Activated naive CD4-positive, alpha-beta T cell treated with anti-CD3 and anti-CD28 coated beads for 36 hours (primary cell): Measurements from ENCODE around the gene DAAM1. TPM values are rescaled to one million over a fixed set of nuclear protein-coding genes. Genes with fewer than 3 reads are reported as not detected.

ENCODE experiments used
- CTCF ChIA-PET: fragments of 350-600 bp; sonication (Branson Sonifier 250); formaldehyde crosslinking; loops from one replicate; lab custom pipeline; 2021; ENCODE audit warnings: antibody characterized with exemption; lab: Charles Lee
- DNase-seq: peaks from one replicate; pipeline ENCODE4 v3.0.0-alpha.2; 2020
- H3K27ac Mint-ChIP-seq: one replicate; pipeline ENCODE4 v1.8.0; 2021; ENCODE audit warnings: mild to moderate bottlenecking, mixed read lengths
- H3K27me3 Mint-ChIP-seq: one replicate; pipeline ENCODE4 v1.8.0; 2021; ENCODE audit warnings: low read depth, mixed read lengths
- H3K36me3 Mint-ChIP-seq: one replicate; pipeline ENCODE4 v1.8.0; 2021; ENCODE audit warnings: low read depth, mixed read lengths
- H3K4me1 Mint-ChIP-seq: one replicate; pipeline ENCODE4 v1.8.0; 2021; ENCODE audit warnings: low read depth, mixed read lengths
- H3K4me3 Mint-ChIP-seq: one replicate; pipeline ENCODE4 v1.8.0; 2021; ENCODE audit warnings: mild to moderate bottlenecking, moderate library complexity, mixed read lengths
- H3K9me3 Mint-ChIP-seq: one replicate; pipeline ENCODE4 v1.8.0; 2021; ENCODE audit warnings: mixed read lengths
- intact Hi-C: fragments of 100-400 bp; cut with micrococcal nuclease; formaldehyde crosslinking; loops from one replicate; pipeline ENCODE4 v1.15.1; 2023
- total RNA-seq, 2 experiments: library from RNA; stranded (reverse); gene quantifications; one replicate each; pipeline ENCODE4 v1.2.3, GENCODE V29; 2021

Gene DAAM1
- total RNA-seq, 2 experiments from 2014 or later, result 7.6 to 8.3 TPM

DNA sequence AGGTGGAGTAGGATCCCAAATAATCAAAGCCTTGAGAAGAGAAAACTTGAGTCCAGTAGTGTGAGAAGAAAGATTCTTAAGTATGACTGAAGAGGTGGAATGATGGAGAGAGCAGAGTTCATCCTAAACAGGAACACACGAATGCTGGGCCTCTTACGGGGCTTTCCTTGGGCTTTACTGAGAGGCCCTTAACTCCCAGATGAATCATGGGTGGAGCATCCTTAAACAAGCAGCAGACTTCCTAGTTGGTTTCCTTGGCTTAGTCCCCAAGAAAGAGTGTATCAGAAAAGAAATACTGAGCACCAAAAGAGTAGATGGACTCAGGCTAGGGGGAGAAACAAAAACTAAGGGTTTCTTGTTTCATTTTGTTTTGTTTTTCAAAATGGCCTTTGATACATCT lies 144.3 kb downstream of the DAAM1 start:
- DNase-seq, result no peak
- Mint-ChIP-seq H3K4me1 (no peaks in the 10 kb centered on the region), H3K36me3 (peaks cover 13% of the 10 kb centered on the region), H3K4me3 (no peak overlapping the region), H3K27ac (no peak overlapping the region), H3K9me3 (no peaks in the 10 kb centered on the region), H3K27me3 (no peaks in the 10 kb centered on the region)
- intact Hi-C loops, result no loop called here
- CTCF ChIA-PET, result no interaction called here

DNA sequence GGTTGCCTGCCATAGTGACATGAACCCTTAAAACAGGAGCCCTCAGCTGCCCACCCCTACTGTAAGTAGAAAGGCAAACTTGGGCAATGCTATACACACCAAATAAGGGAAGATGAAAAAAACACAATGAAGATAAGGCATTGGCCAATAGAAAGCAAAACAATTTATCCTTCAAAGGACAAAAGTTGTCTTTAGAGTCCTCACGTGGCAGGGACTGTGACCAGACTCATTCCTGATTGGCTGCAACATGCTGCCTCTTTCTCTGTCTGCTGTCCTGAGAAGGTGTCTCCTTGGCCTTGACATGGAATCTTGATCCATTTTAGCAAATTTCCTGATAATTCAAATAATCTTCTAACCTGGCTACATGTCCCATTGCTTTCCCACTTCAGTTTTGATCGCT lies 144.8 kb downstream of the DAAM1 start:
- no peaks in the 10 kb centered on the region for H3K27me3 Mint-ChIP-seq
- intact Hi-C loops, result no loop called here
- peaks cover 13% of the 10 kb centered on the region for H3K36me3 Mint-ChIP-seq
- CTCF ChIA-PET, result no interaction called here
- no peaks in the 10 kb centered on the region for H3K9me3 Mint-ChIP-seq
- H3K4me1 Mint-ChIP-seq, result no peaks in the 10 kb centered on the region
- no peak overlapping the region for H3K4me3 Mint-ChIP-seq
- no peak overlapping the region for H3K27ac Mint-ChIP-seq
- DNase-seq, result no peak

DNA sequence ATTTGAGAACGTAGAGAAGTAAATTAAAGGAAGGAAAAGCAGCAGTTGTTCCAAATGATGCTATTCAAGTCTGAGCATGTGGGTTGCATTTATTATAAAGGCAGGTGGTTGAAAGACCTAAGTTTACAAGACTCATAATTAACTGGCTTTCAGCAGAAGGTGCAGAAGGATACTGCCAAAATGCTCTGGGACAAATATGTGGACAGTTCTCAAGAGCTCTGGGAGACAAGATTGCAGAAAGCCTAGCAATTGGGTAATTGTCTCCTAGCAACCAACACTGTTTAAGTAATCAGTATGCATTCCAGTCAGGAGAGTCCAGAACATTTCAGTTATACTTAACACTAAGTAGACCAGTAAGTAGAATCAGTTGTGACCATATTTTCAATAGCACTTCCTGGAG lies 145.2 kb downstream of the DAAM1 start:
- Mint-ChIP-seq H3K27me3 (no peaks in the 10 kb centered on the region), H3K36me3 (peaks cover 11% of the 10 kb centered on the region), H3K4me1 (no peaks in the 10 kb centered on the region), H3K4me3 (no peak overlapping the region), H3K9me3 (no peaks in the 10 kb centered on the region), H3K27ac (no peak overlapping the region)
- CTCF ChIA-PET, result no interaction called here
- intact Hi-C loops, result no loop called here
- DNase-seq, result no peak

- H3K27ac Mint-ChIP-seq, result no peak overlapping the region
- no peaks in the 10 kb centered on the region for H3K9me3 Mint-ChIP-seq
- no peaks in the 10 kb centered on the region for H3K4me1 Mint-ChIP-seq
- no peaks in the 10 kb centered on the region for H3K27me3 Mint-ChIP-seq
- no peak overlapping the region for H3K4me3 Mint-ChIP-seq
- CTCF ChIA-PET, result no interaction called here
- H3K36me3 Mint-ChIP-seq, result peaks cover 11% of the 10 kb centered on the region
- DNase-seq, result no peak
- intact Hi-C loops, result no loop called here
Observed at GRCh38 chr14:59334253-59334652, 145.8 kb downstream of the DAAM1 start.

- no peak for DNase-seq
- Mint-ChIP-seq H3K9me3 (no peaks in the 10 kb centered on the region), H3K27me3 (no peaks in the 10 kb centered on the region), H3K36me3 (peaks cover 12% of the 10 kb centered on the region), H3K27ac (no peak overlapping the region), H3K4me3 (no peak overlapping the region), H3K4me1 (no peaks in the 10 kb centered on the region)
- intact Hi-C loops, result no loop called here
- CTCF ChIA-PET, result no interaction called here
Observed at GRCh38 chr14:59336098-59336497, 147.6 kb downstream of the DAAM1 start.

DNA sequence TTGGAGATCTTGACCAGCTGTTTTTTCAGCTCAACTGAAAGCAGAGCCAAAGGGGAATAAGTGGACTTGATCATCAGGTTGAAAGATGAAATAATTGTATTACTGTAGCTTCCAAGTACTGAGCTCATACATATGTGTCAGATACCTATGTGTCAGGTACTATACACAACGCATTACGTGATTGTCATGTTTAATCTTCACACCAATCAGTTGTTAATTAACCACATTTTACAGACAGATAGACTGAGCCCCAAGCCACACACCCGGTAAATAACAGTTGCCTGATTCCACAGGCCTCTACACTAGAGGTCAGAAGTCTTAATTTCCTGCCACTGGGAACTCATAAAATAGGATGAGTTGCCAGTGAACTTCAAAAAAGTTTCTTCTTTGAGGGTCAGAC lies 148.2 kb downstream of the DAAM1 start:
- Mint-ChIP-seq H3K27me3 (no peaks in the 10 kb centered on the region), H3K4me1 (no peaks in the 10 kb centered on the region), H3K36me3 (peaks cover 10% of the 10 kb centered on the region), H3K9me3 (no peaks in the 10 kb centered on the region), H3K4me3 (no peak overlapping the region), H3K27ac (no peak overlapping the region)
- intact Hi-C loops, result no loop called here
- no peak for DNase-seq
- CTCF ChIA-PET, result no interaction called here

- no peaks in the 10 kb centered on the region for H3K4me1 Mint-ChIP-seq
- no peak for DNase-seq
- no peaks in the 10 kb centered on the region for H3K27me3 Mint-ChIP-seq
- no peak overlapping the region for H3K4me3 Mint-ChIP-seq
- H3K27ac Mint-ChIP-seq, result no peak overlapping the region
- CTCF ChIA-PET, result no interaction called here
- H3K9me3 Mint-ChIP-seq, result no peaks in the 10 kb centered on the region
- intact Hi-C loops, result no loop called here
- peaks cover 10% of the 10 kb centered on the region for H3K36me3 Mint-ChIP-seq
Observed at GRCh38 chr14:59337141-59337611, 148.7 kb downstream of the DAAM1 start.

GRCh38 chr14:59338761-59339160 lies 150.3 kb downstream of the DAAM1 start:
- Mint-ChIP-seq H3K36me3 (peaks cover 3% of the 10 kb centered on the region), H3K4me1 (no peaks in the 10 kb centered on the region), H3K4me3 (no peak overlapping the region), H3K27ac (no peak overlapping the region), H3K27me3 (no peaks in the 10 kb centered on the region), H3K9me3 (no peaks in the 10 kb centered on the region)
- intact Hi-C loops, result no loop called here
- CTCF ChIA-PET, result no interaction called here
- DNase-seq, result no peak

DNA sequence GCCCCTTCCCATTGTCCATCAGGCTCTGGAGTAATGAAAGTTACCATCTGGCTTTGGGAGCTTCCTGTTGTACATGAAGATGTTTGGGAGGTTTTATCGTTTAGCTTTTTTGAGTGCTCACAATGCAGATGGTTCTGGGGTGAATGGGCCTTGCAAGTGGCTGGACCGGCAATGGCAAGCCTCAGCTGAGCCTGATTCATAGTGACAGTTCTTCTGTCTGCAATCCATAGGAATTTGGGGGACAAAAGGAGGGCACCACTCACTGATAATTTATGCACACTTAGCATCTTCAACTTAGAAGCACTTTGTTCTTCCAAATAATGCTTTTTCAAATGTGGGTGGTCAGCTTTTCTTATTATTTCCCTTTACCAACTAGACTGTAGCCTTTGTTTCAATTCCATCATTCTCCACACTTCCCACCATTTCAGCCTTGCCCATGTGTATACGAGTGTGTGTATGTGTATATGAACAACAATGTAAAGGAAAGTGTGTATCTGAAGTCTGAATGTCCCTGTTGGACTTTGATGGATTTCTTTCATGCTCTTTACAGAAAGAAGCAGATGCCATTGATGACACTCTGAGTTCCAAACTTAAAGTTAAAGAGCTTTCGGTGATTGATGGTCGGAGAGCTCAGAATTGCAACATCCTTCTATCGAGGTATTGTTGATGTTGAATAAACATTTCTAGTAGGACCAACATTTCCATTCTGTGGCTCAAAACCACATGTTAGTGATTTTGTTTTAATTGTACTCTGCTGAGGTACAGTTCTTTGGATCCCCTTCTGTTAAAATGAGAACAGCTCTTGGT lies 151.3 kb downstream of the DAAM1 start:
- no peaks in the 10 kb centered on the region for H3K27me3 Mint-ChIP-seq
- intact Hi-C loops, result no loop called here
- H3K4me3 Mint-ChIP-seq, result no peak overlapping the region
- no peak overlapping the region for H3K27ac Mint-ChIP-seq
- DNase-seq, result no peak
- CTCF ChIA-PET, result interaction anchor here (0.6 kb wide), 2 partner anchors 14 to 26 kb away, joined by 3 read pairs; no protein-coding TSS in a partner anchor
- H3K4me1 Mint-ChIP-seq, result no peaks in the 10 kb centered on the region
- no peaks in the 10 kb centered on the region for H3K9me3 Mint-ChIP-seq
- H3K36me3 Mint-ChIP-seq, result peaks cover 3% of the 10 kb centered on the region

GRCh38 chr14:59341858-59342477 lies 153.5 kb downstream of the DAAM1 start:
- no peak overlapping the region for H3K4me3 Mint-ChIP-seq
- H3K9me3 Mint-ChIP-seq, result no peaks in the 10 kb centered on the region
- CTCF ChIA-PET, result no interaction called here

GRCh38 chr14:59342516-59343484 lies 154.3 kb downstream of the DAAM1 start:
- CTCF ChIA-PET, result no interaction called here

More at GRCh38 chr14:59341858-59342477, 153.5 kb downstream of the DAAM1 start:
- peaks cover 3% of the 10 kb centered on the region for H3K36me3 Mint-ChIP-seq
- H3K27me3 Mint-ChIP-seq, result no peaks in the 10 kb centered on the region
- intact Hi-C loops, result no loop called here
- H3K4me1 Mint-ChIP-seq, result no peaks in the 10 kb centered on the region
- DNase-seq, result no peak
- H3K27ac Mint-ChIP-seq, result no peak overlapping the region

DNA sequence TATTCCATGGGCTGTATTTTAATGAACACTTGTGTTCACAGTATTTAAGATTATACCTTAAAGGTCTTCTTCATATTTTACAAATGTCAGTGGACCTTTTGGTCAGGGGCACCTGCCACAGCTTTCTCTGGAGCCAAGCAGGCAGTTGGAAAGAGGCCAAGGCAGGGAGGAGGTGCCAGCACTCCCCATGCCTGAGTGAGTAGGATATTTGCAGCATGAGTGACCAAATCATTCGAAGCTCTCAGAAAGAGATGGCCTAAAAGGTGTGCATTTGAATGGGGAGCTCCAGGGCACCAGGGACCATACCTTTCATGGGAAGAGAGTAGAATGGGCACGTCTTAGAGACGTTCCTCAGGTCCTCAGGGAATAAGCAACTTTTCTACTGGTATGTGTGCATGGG lies 155.1 kb downstream of the DAAM1 start:
- DNase-seq, result no peak
- CTCF ChIA-PET, result no interaction called here
- H3K4me3 Mint-ChIP-seq, result no peak overlapping the region

More at GRCh38 chr14:59342516-59343484, 154.3 kb downstream of the DAAM1 start:
- H3K9me3 Mint-ChIP-seq, result no peaks in the 10 kb centered on the region
- H3K4me3 Mint-ChIP-seq, result no peak overlapping the region
- H3K27me3 Mint-ChIP-seq, result no peaks in the 10 kb centered on the region
- H3K36me3 Mint-ChIP-seq, result peaks cover 4% of the 10 kb centered on the region
- intact Hi-C loops, result no loop called here
- H3K27ac Mint-ChIP-seq, result no peak overlapping the region
- DNase-seq, result no peak
- H3K4me1 Mint-ChIP-seq, result no peaks in the 10 kb centered on the region

More for the DNA sequence above, 155.1 kb downstream of the DAAM1 start:
- peaks cover 4% of the 10 kb centered on the region for H3K36me3 Mint-ChIP-seq
- no peak overlapping the region for H3K27ac Mint-ChIP-seq
- no peaks in the 10 kb centered on the region for H3K4me1 Mint-ChIP-seq
- H3K9me3 Mint-ChIP-seq, result no peaks in the 10 kb centered on the region
- H3K27me3 Mint-ChIP-seq, result no peaks in the 10 kb centered on the region
- intact Hi-C loops, result no loop called here
